Measurements from ENCODE around the gene MYO9A. TPM values are rescaled to one million over a fixed set of nuclear protein-coding genes. Genes with fewer than 3 reads are reported as not detected.
A peak's percentile ranks its signal among the peaks of the same experiment; 100 is the strongest.

MYO9A gene
- total RNA-seq, 1 donor = 59.0 TPM

DNA sequence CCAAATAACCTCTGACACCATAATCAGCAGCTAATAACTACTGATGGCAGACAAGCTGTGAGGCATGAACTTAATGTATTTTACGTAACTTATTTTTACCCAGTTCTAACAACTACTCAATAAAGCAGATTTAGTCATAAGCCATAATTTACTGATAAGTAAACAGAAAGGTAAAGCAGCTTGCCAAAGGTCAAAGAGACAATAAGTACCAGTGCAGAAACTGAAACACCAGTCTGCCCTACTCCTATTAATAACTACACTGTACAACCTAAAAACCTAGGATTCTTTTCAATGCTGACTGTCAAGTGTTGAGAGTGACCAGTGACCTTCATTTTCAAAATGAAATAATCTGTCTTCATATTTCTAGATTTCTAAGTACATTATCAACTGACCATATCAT is 155.4 kb downstream of the MYO9A start:
- DNase-seq (ENCODE audit: insufficient read length, low spot score, missing footprints) = no peak
- H3K4me2 ChIP-seq (ENCODE audit: insufficient read depth, low read length) = no peak overlapping the region
- no peaks in the 10 kb centered on the region for H3K36me3 ChIP-seq (ENCODE audit: insufficient read depth, low read length)
- no peaks in the 10 kb centered on the region for H4K20me1 ChIP-seq (ENCODE audit: insufficient read depth, low read length)
- H3K9me3 ChIP-seq (ENCODE audit: low read depth, low read length) = no peaks in the 10 kb centered on the region
- peaks cover 1% of the 10 kb centered on the region for H3K4me1 ChIP-seq (ENCODE audit: insufficient read depth, low read length)
- no peak overlapping the region for H3K27ac ChIP-seq (ENCODE audit: low read depth, low read length)
- no peaks in the 10 kb centered on the region for H3K27me3 ChIP-seq (ENCODE audit: insufficient read depth, low read length)
- no peak overlapping the region for H2AFZ ChIP-seq (ENCODE audit: low read length)
- H3K79me2 ChIP-seq (ENCODE audit: insufficient read depth, low read length) = no peaks in the 10 kb centered on the region
- H3K4me3 ChIP-seq (ENCODE audit: insufficient read depth, low read length) = no peak overlapping the region
- TF ChIP-seq, protein P1, sequence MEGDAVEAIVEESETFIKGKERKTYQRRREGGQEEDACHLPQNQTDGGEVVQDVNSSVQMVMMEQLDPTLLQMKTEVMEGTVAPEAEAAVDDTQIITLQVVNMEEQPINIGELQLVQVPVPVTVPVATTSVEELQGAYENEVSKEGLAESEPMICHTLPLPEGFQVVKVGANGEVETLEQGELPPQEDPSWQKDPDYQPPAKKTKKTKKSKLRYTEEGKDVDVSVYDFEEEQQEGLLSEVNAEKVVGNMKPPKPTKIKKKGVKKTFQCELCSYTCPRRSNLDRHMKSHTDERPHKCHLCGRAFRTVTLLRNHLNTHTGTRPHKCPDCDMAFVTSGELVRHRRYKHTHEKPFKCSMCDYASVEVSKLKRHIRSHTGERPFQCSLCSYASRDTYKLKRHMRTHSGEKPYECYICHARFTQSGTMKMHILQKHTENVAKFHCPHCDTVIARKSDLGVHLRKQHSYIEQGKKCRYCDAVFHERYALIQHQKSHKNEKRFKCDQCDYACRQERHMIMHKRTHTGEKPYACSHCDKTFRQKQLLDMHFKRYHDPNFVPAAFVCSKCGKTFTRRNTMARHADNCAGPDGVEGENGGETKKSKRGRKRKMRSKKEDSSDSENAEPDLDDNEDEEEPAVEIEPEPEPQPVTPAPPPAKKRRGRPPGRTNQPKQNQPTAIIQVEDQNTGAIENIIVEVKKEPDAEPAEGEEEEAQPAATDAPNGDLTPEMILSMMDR (IDR thresholded peaks at IDR 0.05; ENCODE audit: extremely low read depth, low read depth, low read length) = no peak

DNA sequence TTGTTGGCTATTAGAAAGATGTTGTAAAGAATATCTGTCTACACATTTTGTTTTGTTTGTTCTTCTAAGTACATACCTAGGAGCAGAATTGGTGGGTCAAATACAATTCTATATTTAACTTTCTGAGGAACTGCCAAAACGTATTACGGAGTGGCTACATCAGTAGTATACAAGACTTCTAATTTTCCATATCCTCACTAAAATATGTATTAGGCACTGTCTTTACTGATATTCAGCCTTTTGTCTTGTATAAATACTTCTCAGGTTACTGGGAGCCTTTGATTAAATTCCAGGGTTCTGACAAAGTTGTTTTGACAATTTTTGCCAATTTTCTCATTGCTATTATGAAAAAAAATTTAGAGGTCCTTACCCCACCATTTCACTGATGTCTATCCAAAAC is 160.9 kb downstream of the MYO9A start:
- no peak for DNase-seq (ENCODE audit: insufficient read length, low spot score, missing footprints)
- Histone ChIP-seq H3K4me2 (ENCODE audit: insufficient read depth, low read length) (no peak overlapping the region), H3K79me2 (ENCODE audit: insufficient read depth, low read length) (no peaks in the 10 kb centered on the region), H3K4me1 (ENCODE audit: insufficient read depth, low read length) (peaks cover 10% of the 10 kb centered on the region), H2AFZ (ENCODE audit: low read length) (no peak overlapping the region), H4K20me1 (ENCODE audit: insufficient read depth, low read length) (no peaks in the 10 kb centered on the region), H3K4me3 (ENCODE audit: insufficient read depth, low read length) (no peak overlapping the region), H3K27me3 (ENCODE audit: insufficient read depth, low read length) (no peaks in the 10 kb centered on the region), H3K27ac (ENCODE audit: low read depth, low read length) (no peak overlapping the region), H3K9me3 (ENCODE audit: low read depth, low read length) (no peaks in the 10 kb centered on the region), H3K36me3 (ENCODE audit: insufficient read depth, low read length) (no peaks in the 10 kb centered on the region)
- TF ChIP-seq, protein P1 (IDR thresholded peaks at IDR 0.05; ENCODE audit: extremely low read depth, low read depth, low read length) = no peak

DNA sequence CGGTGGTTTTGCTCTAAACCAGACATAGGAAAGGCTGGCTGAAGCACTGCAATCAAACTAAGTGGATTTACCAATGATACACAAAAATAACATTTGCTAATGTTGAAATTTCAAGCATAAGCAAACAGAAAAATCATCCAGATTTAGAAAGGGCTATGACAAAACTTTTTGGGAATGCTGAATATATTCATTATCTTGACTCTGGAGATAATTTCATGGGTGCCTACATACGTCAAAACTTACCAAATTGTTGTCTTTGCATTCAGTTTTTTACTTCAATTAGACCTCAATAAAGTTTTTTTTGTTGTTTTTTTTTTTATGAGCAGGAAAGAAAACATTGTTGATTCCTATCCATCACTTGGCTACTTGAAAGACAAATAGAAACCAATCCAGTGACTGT is 166.8 kb downstream of the MYO9A start:
- Histone ChIP-seq H3K9me3 (ENCODE audit: low read depth, low read length) (no peaks in the 10 kb centered on the region), H3K4me3 (ENCODE audit: insufficient read depth, low read length) (no peak overlapping the region), H3K4me2 (ENCODE audit: insufficient read depth, low read length) (peak overlapping the region; percentile 26), H3K79me2 (ENCODE audit: insufficient read depth, low read length) (no peaks in the 10 kb centered on the region), H2AFZ (ENCODE audit: low read length) (no peak overlapping the region), H3K4me1 (ENCODE audit: insufficient read depth, low read length) (peaks cover 11% of the 10 kb centered on the region), H3K36me3 (ENCODE audit: insufficient read depth, low read length) (no peaks in the 10 kb centered on the region), H3K27ac (ENCODE audit: low read depth, low read length) (peak overlapping the region; percentile 74), H3K27me3 (ENCODE audit: insufficient read depth, low read length) (no peaks in the 10 kb centered on the region), H4K20me1 (ENCODE audit: insufficient read depth, low read length) (no peaks in the 10 kb centered on the region)
- TF ChIP-seq, protein P1 (IDR thresholded peaks at IDR 0.05; ENCODE audit: extremely low read depth, low read depth, low read length) = no peak
- peak; percentile 77 for DNase-seq (ENCODE audit: insufficient read length, low spot score, missing footprints)

DNA sequence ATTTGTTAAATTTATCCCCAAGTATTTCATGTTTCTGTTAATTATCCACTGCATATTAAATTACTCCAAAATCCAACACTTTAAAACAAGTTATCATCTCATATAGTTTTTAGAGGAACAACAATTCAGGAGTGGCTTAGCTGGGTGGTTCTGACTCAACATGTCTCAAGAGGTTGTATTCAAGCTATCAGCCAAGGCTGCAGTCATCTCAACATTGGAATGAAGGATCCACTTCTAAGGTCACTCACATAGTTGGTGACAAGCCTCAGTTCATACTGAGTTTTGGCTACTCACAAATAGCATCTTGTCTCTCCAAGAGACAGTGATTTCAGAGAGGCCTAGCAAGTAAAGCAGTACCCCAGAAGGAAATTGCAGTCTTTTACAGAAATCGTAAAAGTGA is 172.9 kb downstream of the MYO9A start:
- Histone ChIP-seq H4K20me1 (ENCODE audit: insufficient read depth, low read length) (no peaks in the 10 kb centered on the region), H3K4me3 (ENCODE audit: insufficient read depth, low read length) (no peak overlapping the region), H3K4me2 (ENCODE audit: insufficient read depth, low read length) (no peak overlapping the region)

More for the DNA sequence above, 172.9 kb downstream of the MYO9A start:
- TF ChIP-seq, protein P1 (IDR thresholded peaks at IDR 0.05; ENCODE audit: extremely low read depth, low read depth, low read length) = no peak
- no peaks in the 10 kb centered on the region for H3K9me3 ChIP-seq (ENCODE audit: low read depth, low read length)
- no peaks in the 10 kb centered on the region for H3K27me3 ChIP-seq (ENCODE audit: insufficient read depth, low read length)
- no peaks in the 10 kb centered on the region for H3K79me2 ChIP-seq (ENCODE audit: insufficient read depth, low read length)
- H2AFZ ChIP-seq (ENCODE audit: low read length) = no peak overlapping the region
- no peak overlapping the region for H3K27ac ChIP-seq (ENCODE audit: low read depth, low read length)
- DNase-seq (ENCODE audit: insufficient read length, low spot score, missing footprints) = no peak
- H3K36me3 ChIP-seq (ENCODE audit: insufficient read depth, low read length) = no peaks in the 10 kb centered on the region
- peaks cover 6% of the 10 kb centered on the region for H3K4me1 ChIP-seq (ENCODE audit: insufficient read depth, low read length)
